Retina (tissue), 1 donor: ENCODE data around the gene QKI.
"Not testable (repeated sequence)": the region's sequence is repeated elsewhere in the genome, so short reads cannot be mapped to it uniquely, and the experiment has no call there.

Experiments
- DNase-seq: peaks from one replicate; pipeline ENCODE4 v3.0.0-alpha.2; 2016

Gene QKI

DNA sequence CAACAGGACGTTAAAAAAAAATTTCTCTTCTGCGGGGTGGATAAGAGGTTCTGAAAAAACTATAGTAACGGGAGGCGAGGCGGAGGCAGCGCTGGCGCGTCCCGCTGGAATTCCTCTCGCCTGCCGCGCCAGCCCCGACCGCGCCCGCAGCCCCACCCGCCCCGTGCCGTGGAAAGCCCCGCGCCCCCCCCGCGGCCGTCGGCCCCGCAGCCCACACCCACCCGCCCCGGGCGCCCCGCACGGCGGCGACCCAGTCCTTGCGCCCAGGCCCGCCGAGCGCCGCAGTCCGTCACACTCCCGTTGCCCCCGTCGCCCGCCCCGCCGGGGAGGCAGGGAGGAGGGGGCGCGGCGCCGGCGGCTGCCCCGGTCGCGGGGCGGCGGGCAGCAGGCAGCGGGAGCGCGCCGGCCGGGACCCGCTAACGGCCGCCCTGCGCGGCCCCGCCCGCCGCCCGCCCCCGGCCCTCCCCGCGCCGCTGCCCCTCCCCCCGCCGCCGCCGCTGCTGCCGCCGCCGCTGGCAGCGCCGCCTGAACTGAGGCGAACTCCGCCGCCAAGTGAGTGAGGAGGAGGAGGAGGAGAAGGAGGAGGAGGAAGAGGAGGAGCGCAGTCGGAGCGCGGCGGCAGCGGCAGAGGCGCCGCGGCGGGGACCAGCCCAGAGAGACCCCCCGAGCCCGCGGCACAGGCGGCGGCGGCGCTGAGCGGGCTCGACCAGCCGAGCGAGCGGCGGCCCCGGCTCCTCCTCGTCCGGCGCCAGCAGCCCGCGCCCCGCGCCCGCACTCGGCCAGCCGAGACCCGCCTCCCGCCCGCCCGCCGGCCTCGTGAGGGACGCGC is at the start of gene QKI:
TSS of gene QKI (plus strand) at position 602 of the 829 bp plus-strand sequence. CDS start 476 bp downstream, outside the sequence.
- peak; percentile 70 for DNase-seq

DNA sequence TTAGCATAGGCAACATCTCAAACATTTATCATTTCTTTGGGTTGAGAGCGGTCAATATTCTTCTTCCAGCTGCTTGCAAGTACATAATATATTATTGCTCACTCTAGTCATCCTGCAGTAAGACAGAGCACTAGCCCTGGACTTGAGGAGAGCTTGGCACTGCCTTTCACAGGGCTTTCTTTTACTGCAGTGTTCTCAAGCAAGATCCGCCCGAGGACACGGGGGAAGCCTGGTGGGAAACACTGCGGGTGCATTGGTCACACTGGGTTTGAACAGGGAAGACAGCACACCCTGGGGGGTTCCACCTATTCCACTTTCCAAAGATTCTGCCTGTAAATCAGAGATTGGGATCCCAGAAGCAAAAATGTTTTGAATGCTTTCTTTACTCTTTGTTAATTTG is 48.2 kb upstream of the QKI start:
- no peak for DNase-seq

DNA sequence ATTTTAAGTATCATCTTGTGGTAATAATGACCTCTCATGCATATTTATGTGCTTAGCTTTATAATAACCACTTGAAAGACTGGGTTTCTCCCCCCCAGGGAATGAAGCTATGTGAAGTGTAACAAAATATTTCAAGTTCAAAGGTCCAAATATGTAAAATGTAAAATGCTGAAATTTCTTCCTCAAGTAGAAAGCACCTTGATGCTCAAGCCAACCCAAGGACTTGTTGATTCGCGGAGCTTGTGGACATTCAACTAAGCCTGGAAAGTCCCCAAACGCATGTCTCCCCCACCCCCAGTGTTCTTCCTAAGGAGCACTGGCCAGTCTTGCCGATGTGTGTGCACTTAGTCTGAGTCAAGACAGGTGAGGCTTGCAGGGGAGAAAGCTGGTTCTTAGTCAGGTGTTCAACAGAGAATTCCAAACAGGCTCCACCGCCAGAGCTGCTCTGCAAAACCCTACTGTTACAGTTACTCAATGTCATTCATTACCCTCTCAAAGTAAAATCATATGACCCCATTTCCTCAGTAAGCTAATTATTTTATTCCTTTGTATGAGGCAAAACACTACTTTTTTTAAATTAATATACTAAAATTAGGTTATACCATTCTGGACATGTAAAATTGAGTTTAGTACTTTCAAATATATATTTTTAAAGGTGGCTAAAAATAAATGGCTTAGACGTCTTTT is 46.9 kb upstream of the QKI start:
- no peak for DNase-seq

DNA sequence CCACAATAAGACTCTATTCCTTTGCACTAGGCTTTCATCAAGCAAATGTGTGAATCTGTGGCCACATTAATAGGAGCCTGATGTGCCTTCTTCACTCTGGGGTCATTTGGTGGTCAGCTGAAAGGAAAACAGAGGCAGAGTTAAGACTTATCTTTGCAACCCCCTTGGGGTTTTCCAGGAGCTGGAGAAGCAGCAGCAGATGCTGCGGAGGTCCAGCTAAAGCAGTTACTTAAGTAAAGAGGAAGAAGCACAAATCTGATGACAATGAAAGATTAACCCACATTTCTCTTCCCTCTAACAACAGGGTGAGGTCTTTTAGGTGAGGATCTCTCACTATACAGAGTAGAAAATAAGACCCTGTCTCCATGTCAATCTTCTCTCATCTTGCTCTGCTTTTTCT is 45.4 kb upstream of the QKI start:
- no peak for DNase-seq

DNA sequence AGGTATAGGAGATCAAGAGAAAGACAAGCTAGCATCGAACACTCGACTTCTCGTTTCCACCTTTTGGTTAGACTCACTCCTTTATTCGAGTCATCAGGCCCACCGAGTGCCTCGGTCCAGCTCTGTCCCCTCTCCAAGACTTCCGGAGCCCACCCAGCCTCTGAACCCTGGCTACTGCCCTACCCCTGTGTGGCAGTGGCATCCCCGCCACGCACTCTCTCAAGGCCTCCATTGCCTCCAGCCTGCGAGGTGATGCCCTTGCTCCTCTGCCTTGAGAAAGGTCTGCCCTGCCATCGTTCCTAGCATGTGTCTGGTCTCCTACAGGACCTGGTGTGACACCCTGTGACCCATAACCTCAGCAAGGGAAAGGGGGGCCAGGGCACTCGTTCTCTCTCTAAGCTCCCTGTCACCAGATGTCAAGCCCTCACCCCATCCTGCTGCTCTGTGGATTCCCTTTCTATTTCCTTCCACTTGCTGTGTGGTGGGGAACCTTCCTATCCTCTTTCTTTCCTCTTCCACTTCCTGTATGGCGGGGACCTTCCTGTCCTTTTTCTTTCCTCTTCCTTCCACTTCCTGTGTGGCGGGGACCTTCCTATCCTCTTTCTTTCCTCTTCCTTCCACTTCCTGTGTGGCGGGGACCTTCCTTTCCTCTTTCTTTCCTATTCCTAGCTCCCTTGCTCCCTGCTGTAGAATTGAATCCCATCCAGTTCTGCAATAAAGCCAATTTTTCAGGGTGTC is 44.7 kb upstream of the QKI start:
- no peak for DNase-seq

DNA sequence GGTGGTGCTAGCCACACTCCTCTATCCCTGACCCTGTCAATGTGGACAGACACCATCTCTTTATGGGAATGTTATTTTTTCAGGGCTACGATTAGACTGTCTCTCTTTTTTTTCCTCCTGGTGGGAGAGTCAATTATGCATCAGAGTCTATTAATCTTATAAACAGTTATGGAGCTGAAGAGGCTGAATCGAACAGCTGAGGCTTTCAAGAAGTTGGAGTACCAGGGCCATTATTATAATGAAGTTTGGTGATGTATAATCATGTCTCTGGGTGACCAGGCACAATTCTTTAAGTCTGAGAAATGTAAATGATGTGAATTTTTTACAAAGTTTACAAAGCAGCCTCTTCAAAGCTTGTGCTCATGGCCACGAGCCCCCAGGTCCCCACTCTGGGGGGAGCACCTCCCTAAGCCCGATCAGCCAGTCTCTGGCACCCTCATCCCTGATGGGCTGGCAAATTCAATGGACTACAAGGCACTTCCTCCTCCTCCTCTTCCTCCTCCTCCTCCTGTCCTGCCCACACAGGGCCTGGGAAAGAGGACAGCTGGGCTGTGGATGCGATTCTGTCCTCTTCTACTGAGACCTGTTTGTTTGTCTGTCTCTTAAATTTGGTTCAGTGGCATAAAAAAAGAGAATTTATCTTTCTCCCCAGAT is 43.9 kb upstream of the QKI start:
- DNase-seq: peak; percentile 55

DNA sequence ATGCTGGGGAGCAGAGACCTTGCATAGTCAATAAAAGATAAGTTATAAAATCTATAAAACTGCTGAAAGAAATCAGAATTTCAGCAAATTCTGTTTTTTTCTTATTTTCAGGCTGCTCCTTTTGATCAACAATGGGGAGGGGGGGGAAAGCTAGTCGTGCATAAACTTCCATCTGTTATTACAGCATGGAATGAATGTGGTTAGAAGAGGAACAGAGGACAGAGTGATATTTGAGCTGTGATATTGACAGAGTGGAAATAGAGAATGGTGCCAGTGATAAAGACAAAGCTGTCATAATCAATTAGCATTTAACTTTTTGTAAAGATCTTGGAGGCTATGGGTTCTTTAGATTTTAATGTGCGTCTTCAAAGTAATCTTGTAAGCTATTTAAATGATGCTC is 43.4 kb upstream of the QKI start:
- peak; percentile 50 for DNase-seq

DNA sequence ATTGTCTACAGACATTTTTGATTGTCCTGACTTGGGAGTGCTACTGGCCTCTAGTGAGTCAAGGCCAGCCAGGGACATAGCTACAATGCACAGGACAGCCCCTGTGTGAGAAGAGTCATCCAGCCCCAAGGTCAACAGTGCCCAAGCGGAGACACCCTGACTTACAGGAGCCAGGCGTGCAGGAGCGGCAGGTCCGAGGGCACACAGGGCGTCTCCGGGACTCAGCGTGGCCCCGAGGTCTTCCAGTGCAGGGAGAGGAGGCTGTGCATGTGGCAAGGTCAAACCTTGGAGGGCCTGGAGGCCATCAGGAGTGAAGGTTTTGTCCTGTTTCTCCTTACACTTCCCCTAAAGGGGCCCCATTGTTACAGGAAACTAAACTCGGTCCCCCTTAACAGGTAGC is 41.3 kb upstream of the QKI start:
- no peak for DNase-seq

DNA sequence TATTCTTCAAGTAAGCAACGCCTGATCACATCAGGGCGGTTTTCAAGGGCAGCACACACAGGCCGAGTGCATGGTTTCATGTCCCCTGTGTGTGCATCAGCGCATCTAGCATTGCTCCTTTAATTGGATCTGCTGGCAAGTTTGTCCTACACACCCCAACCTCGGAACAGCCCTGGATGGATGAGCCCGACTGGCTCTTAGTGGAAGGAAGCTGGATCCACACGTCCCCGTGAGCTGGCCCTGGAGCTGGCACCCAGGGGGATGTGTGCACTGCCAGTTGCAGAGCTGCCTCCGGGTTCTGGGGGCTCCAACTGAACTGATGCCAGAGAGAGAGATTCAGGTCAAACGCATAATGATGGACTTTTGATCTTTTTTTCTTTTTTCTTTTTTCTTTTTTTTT is 39.2 kb upstream of the QKI start:
- DNase-seq: peak; percentile 47

DNA sequence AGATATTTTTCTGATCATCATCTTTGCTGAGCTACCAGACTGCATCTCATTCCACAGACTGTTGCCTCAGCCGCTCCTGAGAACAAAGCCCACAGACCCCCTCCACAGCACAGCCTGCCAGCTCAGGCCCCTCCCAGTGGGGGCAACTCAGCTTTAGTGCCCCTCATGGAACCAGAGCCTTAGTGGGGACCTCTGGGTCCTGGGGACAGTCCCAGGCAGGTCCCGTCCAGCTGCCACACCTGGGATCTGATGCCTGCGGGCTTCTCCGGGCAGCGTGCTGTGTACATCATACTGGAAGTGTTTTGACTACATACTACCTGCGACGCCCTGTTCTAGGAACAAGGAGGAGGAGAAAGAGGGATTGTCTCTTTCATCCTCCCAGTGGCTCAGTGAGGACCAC is 38.3 kb upstream of the QKI start:
- DNase-seq: no peak

DNA sequence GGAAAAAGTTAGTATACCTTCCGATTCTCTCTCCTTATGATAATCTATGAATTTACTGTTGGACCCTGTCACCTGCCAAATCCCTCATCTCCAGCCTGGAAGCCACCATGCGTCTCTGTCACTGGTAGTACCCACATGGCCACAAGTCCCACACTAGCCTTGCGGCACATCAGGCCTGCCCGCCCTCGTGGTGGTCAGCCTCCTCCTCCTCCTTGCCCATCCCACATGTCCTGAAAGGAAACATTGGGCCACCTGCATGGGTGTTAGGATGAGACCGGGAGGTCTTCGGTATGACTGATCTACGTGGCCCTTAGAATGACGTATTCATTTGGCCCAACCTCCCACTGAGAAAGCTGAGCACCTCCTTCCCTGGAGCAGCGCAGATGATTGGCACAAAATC is 37.0 kb upstream of the QKI start:
- DNase-seq: no peak

DNA sequence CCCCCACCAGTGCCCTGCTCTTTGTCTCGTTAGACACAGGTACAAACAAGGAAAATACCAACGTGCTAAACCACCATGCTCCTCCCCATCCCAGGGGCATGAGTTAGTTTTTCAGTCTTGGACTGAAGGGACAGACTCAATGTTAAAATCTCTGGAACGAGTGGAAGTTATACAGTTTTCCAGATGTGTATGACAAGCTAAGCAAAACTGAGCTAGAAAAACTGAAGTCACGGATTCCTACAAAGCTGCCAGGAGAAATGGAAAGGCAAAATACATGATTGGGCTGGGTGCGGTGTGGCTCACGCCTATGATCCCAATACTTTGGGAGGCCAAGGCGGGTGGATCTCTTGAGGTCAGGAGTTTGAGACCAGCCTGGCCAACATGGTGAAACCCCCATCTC is 34.3 kb upstream of the QKI start:
- no peak for DNase-seq

DNA sequence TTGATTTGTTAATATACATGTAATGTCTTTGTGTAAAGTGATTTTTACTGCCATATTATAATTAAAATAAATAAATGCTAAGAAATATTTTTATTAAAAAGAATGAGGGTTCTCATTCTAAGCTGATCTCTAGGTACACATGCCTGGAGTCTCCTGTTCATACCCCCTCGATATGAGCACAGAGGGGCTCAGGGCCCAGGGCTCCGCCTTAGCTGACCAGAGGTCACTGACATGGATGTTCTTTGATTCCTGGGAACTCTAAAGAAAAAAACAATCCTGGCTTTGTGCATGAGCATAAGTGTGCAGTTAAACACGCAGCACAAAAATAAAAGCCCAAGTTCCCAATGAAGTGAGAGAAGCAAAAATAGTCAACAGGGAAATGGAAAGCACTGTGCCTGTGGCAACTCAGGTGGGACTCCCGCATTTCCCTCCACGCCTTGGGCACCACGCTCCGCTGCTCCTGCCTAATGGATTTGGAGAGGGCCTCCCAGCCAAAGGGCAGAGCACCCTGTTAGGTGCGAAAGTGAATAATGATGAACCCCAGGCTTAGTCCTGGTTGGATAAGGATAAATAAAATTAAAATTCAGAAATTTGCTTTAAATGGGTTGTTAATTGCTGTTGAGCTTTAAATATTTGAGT is 33.3 kb upstream of the QKI start:
- no peak for DNase-seq

DNA sequence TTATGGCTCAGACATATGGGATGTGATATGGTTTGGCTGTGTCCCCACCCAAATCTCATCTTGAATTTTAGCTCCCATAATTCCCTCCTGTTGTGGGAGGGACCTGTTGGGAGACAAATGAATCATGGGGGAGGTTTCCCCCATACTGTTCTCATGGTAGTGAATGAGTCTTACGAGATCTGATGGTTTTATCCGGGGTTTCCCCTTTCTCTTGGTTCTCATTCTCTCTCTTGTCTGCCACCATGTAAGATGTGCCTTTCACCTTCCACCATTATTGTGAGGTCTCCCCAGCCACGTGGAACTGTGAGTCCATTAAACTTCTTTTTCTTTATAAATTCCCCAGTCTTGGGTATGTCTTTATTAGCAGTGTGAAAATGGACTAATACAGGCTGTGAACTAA is 31.1 kb upstream of the QKI start:
- DNase-seq: not testable (repeated sequence)

DNA sequence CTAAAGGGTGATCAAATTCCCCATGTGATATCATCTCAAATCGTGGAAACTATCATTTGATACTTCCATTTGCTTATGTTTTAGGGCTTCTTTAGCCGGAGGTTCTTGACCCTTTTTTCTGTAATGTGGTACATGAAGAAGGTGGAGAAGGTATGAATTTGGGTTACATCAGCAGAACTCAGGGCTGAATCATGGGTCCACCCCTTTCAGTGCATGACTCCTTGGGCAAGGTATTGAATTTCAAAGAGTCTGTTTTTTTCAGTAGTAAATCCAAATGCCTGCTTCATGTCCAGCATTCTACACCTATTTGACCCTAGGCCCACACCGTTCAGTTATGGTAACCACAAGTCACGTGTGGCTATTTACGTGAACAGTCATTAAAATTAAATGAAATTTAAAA is 30.6 kb upstream of the QKI start:
- DNase-seq: no peak

DNA sequence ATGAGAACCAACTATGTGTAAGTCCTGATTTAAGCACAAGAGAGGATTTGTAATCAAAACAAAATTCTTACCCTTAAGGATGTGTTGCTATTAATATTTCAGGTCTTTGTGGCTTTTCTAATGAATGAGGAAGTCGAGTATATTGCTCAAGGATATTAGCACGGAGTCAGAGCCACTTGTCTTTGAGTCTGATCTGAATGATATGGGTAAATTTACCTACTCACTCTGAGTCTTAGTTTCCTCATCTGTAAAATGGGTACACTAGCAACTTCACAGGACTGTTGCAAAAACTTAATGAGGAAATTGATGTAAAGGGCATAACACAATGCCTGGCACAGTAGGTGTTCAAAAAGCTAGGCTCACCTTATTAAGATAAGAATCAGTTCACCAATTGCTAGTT is 30.0 kb upstream of the QKI start:
- no peak for DNase-seq

DNA sequence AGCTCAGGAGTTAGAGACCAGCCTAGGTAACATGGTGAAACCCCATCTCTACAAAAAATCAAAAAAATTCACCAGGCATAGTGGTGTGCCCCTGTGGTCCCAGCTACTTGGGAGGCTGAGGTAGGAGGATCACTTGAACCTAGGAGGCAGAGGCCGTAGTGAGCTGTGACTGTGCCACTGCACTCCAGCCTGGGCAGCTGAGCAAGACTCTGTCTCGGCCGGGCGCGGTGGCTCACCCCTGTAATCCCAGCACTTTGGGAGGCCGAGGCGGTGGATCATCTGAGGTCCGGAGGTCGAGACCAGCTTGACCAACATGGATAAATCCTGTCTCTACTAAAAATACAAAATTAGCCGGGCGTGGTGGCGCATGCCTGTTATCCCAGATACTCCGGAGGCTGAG is 29.0 kb upstream of the QKI start:
- DNase-seq: not testable (repeated sequence)

DNA sequence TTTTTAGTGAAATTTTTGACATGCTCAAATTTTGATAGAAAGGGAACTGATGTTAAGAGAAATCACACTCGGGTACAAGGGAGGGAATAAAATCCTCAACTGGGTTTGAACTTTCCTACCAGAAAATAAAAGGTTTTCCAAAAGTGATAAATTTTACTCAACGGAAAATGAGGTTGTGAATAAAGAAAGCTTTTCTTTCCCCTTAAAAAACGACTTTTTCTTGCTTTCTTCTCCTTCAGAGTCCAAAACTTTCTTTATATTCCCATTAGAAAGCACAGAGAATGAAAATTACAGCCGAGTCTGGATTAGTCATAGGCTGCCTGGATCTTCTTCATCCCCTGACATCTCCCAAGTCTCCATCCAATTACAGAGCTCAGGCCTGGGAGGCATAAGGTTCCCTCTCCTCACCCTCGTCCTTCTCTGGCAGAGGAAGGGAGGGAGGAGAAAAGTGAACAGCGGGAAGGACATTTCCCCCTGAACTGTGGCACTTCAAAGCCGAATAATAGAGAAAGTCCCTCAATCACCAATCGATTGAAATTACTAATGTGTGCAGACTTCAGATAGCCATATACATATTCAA is 28.1 kb upstream of the QKI start:
- no peak for DNase-seq

DNA sequence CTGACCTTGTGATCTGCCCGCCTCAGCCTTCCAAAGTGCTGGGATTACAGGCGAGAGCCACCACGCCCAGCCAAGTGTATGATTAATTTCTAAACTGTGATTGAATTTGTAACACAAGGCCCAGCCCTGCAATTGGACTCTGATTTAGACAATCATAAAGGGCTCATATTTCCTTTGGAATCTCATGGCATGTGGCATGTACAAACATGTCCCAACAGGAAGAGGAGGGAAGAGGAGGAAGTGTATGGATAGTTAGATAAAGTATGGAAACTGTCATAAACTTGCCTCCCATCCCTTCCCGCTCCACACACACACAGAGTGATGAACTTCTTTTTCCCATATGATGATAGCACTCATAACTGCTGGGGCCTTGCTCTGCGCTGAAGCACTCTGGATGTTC is 27.2 kb upstream of the QKI start:
- no peak for DNase-seq

DNA sequence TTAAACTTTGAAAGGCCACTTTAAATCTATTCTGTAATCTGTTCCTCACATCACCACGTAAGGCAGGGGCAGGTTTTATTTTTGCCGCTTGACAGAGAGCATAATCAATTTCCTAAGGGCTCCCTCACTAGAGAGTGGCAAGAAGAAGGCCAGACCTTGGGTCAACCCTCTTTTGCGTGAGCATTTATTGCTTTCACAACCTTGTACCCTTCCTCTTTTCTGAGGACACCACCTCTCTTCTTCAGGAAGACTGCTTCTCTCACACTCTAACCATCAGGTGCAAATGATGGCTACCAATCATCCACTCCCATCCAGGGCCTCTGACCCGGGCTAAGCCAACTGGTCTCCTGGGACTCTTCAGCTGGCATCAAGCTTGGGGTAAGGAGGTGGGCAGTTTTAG is 25.2 kb upstream of the QKI start:
- no peak for DNase-seq

DNA sequence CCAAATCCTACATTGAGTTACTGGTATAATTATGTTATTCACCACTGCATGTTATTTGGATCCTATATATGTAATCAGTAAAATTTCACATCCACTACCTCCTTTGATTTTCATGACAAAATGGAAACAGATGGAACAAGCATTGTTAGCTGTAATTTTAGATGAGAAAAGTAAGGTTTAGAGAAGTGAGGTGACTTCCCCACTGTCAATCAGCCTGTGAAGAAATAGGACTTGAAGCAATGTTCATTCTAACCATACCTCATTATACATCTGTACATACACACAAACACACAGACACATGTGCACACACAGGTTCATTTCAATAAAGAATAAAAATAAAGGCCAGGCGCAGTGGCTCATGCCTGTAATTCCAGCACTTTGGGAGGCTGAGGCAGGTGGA is 23.7 kb upstream of the QKI start:
- no peak for DNase-seq

DNA sequence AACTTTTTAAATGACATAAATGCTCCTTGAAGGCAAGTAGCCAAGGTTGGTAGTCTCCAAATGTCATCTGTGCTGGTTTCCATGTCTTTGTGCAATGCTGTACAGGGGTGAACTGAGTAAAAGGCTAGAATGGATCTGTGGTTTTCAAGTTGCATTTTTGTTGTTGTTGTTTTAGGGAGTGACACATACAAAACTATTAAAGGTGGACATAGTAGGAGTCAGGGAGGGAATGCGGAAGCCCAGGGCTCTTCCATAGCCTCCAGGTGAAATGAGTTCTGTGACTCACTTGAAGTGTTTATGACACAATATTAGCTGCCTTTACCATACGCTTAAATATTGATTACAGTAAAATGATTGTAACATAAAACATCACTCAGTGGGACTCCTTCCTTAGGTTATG is 22.5 kb upstream of the QKI start:
- no peak for DNase-seq
